Astrocyte (in vitro differentiated cells and primary cell): ENCODE measurements around the gene ZNF778. TPM values are rescaled to one million over a fixed set of nuclear protein-coding genes. Genes with fewer than 3 reads are reported as not detected.

ENCODE experiments used
- DNase-seq: peaks from one replicate; pipeline ENCODE4 v3.0.0-alpha.2; 2010; ENCODE audit warnings: low read depth
- FAIRE-seq: peaks from 2 replicates; lab custom pipeline; 2011; peaks lifted over from hg19 to GRCh38; lab: Jason Lieb, UNC
- H2AFZ ChIP-seq: 2 replicates; pipeline ENCODE4 v1.6.0; 2012; ENCODE audit warnings: low read depth, low read length, inconsistent platforms
- H3K27ac ChIP-seq: 2 replicates; pipeline ENCODE4 v1.5.1; 2011; ENCODE audit warnings: low read depth, low read length, inconsistent platforms
- H3K27me3 ChIP-seq: 2 replicates; pipeline ENCODE4 v1.6.0; 2011; ENCODE audit warnings: low read length, inconsistent platforms; ENCODE audit not compliant: insufficient read depth
- H3K36me3 ChIP-seq: 2 replicates; pipeline ENCODE4 v1.5.1; 2011; ENCODE audit warnings: low read length, inconsistent platforms; ENCODE audit not compliant: insufficient read depth
- H3K4me1 ChIP-seq: 2 replicates; pipeline ENCODE4 v1.5.1; 2011; ENCODE audit warnings: low read length, inconsistent platforms; ENCODE audit not compliant: insufficient read depth
- H3K4me2 ChIP-seq: 2 replicates; pipeline ENCODE4 v1.6.0; 2012; ENCODE audit warnings: low read length, inconsistent platforms
- H3K4me3 ChIP-seq: 2 replicates; pipeline ENCODE4 v1.5.1; 2011; ENCODE audit warnings: low read depth, mild to moderate bottlenecking, low read length, inconsistent platforms; ENCODE audit not compliant: insufficient read depth
- H3K79me2 ChIP-seq: 2 replicates; pipeline ENCODE4 v1.6.0; 2012; ENCODE audit warnings: mild to moderate bottlenecking, low read length, inconsistent platforms; ENCODE audit not compliant: insufficient read depth
- H3K9ac ChIP-seq: 2 replicates; pipeline ENCODE4 v1.6.0; 2012; ENCODE audit warnings: mild to moderate bottlenecking, low read length, inconsistent platforms
- H3K9me3 ChIP-seq: 2 replicates; pipeline ENCODE4 v1.5.1; 2012; ENCODE audit warnings: low read depth, mild to moderate bottlenecking, low read length, inconsistent platforms; ENCODE audit not compliant: insufficient read depth
- H4K20me1 ChIP-seq: 2 replicates; pipeline ENCODE4 v1.6.0; 2012; ENCODE audit warnings: low read length, inconsistent platforms; ENCODE audit not compliant: insufficient read depth
- H3K27ac Mint-ChIP-seq: one replicate; pipeline ENCODE4 v1.8.0; 2021; ENCODE audit warnings: mild to moderate bottlenecking, mixed read lengths; ENCODE audit not compliant: unreplicated experiment
- H3K27me3 Mint-ChIP-seq: one replicate; pipeline ENCODE4 v1.8.0; 2021; ENCODE audit warnings: low read depth, mixed read lengths; ENCODE audit not compliant: unreplicated experiment
- H3K36me3 Mint-ChIP-seq: one replicate; pipeline ENCODE4 v1.8.0; 2021; ENCODE audit warnings: low read depth, mixed read lengths; ENCODE audit not compliant: unreplicated experiment
- H3K4me1 Mint-ChIP-seq: one replicate; pipeline ENCODE4 v1.8.0; 2021; ENCODE audit warnings: low read depth, mixed read lengths; ENCODE audit not compliant: unreplicated experiment
- H3K4me3 Mint-ChIP-seq: one replicate; pipeline ENCODE4 v1.8.0; 2021; ENCODE audit warnings: mild to moderate bottlenecking, moderate library complexity, mixed read lengths; ENCODE audit not compliant: unreplicated experiment
- H3K9me3 Mint-ChIP-seq: one replicate; pipeline ENCODE4 v1.8.0; 2021; ENCODE audit warnings: mild to moderate bottlenecking, mixed read lengths; ENCODE audit not compliant: unreplicated experiment
- EZH2 ChIP-seq: IDR thresholded peaks from 2 replicates; pipeline ENCODE4 v1.6.1; 2012; ENCODE audit warnings: mild to moderate bottlenecking, low read length, inconsistent platforms; ENCODE audit not compliant: insufficient read depth
- total RNA-seq: library from RNA; stranded (reverse); gene quantifications from 2 replicates; pipeline ENCODE4 v1.2.1, GENCODE V29; 2021
- TF ChIP-seq, protein P1 (sequence below): IDR thresholded peaks from 2 replicates; pipeline ENCODE4 v1.5.1; 2011; ENCODE audit warnings: low read depth, mild to moderate bottlenecking, inconsistent platforms, low read length, moderate library complexity; ENCODE audit not compliant: insufficient read depth

ZNF778 gene
- total RNA-seq, 1 donor from 2014 or later: 15.5 TPM

DNA sequence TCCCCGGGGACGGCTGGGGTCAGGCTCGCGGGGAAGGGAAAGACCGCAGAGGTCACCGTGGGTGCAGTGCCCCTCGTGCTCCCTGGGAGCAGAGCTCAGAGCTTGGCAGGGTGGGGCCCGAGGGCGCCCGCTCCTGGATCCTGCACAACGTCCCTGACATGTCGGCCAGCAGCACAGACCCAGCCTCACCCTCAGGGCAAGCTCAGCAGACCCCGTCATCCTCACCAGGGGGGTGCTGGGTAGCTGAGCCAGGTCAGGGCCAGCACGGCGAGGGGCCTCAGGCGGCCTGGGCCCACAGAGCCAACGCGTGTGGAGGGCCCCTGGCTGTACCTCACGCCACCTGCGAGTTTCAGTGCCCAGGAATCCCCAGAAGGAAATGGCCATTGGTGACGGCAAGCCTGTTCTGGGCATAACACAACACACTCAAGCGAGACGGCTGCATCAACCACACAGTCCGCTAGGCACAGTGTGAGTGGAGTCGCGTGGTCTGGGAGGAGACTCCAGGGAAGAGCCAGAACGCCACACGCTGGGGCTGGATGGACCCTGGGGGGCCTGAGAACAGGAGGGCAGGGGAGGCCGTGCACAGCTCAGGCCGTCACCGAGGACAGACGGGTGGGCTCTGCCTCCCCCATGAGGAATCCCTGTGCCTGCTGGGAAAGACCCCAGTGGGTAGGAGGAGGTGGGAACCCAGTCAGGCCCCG, 60.3 kb downstream of the ZNF778 start:
- no peak for FAIRE-seq
- Histone ChIP-seq H3K4me3 (no peak overlapping the region), H3K27me3 (no peaks in the 10 kb centered on the region), H3K9ac (no peak overlapping the region), H3K27ac (no peak overlapping the region), H3K4me1 (no peaks in the 10 kb centered on the region), H4K20me1 (peaks cover 51% of the 10 kb centered on the region), H2AFZ (no peak overlapping the region), H3K36me3 (peaks cover 6% of the 10 kb centered on the region), H3K4me2 (no peak overlapping the region), H3K9me3 (no peaks in the 10 kb centered on the region), H3K79me2 (peaks cover 30% of the 10 kb centered on the region)
- Mint-ChIP-seq H3K4me3 (no peak overlapping the region), H3K36me3 (peaks cover 8% of the 10 kb centered on the region), H3K27me3 (no peaks in the 10 kb centered on the region), H3K4me1 (no peaks in the 10 kb centered on the region), H3K9me3 (no peaks in the 10 kb centered on the region), H3K27ac (no peak overlapping the region)
- no peak for TF ChIP-seq EZH2
- TF ChIP-seq, protein P1, sequence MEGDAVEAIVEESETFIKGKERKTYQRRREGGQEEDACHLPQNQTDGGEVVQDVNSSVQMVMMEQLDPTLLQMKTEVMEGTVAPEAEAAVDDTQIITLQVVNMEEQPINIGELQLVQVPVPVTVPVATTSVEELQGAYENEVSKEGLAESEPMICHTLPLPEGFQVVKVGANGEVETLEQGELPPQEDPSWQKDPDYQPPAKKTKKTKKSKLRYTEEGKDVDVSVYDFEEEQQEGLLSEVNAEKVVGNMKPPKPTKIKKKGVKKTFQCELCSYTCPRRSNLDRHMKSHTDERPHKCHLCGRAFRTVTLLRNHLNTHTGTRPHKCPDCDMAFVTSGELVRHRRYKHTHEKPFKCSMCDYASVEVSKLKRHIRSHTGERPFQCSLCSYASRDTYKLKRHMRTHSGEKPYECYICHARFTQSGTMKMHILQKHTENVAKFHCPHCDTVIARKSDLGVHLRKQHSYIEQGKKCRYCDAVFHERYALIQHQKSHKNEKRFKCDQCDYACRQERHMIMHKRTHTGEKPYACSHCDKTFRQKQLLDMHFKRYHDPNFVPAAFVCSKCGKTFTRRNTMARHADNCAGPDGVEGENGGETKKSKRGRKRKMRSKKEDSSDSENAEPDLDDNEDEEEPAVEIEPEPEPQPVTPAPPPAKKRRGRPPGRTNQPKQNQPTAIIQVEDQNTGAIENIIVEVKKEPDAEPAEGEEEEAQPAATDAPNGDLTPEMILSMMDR: no peak
- DNase-seq: no peak

DNA sequence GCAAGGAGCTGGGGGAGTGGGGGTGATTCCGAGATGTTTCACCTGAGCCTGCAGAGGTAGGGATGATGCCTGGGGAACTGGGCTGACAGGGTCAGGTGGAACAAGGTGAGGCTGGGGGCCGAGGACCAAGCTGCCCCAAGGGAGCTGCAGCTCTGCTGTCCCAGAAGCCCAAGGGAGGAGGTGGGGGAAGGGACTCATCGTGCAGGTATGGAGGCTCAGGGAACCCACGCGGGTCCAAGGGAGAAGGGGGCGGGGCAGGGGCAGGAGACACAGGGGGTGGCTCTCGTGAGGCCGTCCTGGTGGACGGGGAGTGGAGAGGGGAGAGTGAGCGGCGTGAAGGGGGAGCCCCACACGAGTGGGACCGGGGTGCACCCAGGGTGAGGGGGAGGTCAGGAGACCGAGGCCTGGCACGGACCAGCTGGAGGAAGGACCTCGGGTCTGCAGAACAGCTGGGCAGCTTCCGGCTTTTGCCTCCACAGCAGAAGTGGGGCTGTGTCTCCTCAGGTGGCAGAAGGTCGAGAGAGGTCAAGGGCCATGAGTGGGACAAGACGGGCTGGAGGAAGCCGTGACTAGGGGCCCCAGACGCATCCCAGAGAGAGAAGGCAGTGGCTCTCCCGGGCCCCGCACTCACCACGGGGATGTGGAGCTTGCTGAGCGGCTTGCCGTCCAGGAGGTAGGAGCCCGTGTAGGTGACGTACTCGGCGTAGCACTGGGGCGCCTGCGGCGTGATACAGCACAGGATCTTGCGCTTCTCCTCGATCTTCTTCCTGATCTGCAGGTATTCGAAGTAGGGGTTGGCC, 61.1 kb downstream of the ZNF778 start:
- H3K36me3 ChIP-seq: peaks cover 6% of the 10 kb centered on the region
- peaks cover 30% of the 10 kb centered on the region for H3K79me2 ChIP-seq
- Mint-ChIP-seq H3K4me1 (no peaks in the 10 kb centered on the region), H3K27me3 (no peaks in the 10 kb centered on the region), H3K4me3 (no peak overlapping the region), H3K36me3 (peaks cover 5% of the 10 kb centered on the region), H3K9me3 (no peaks in the 10 kb centered on the region), H3K27ac (no peak overlapping the region)
- no peaks in the 10 kb centered on the region for H3K4me1 ChIP-seq
- no peaks in the 10 kb centered on the region for H3K9me3 ChIP-seq
- H3K4me3 ChIP-seq: no peak overlapping the region
- no peak overlapping the region for H3K9ac ChIP-seq
- DNase-seq: no peak
- no peaks in the 10 kb centered on the region for H3K27me3 ChIP-seq
- H2AFZ ChIP-seq: no peak overlapping the region
- TF ChIP-seq, protein P1: no peak
- no peak for TF ChIP-seq EZH2
- peaks cover 49% of the 10 kb centered on the region for H4K20me1 ChIP-seq
- H3K27ac ChIP-seq: no peak overlapping the region
- no peak for FAIRE-seq
- no peak overlapping the region for H3K4me2 ChIP-seq
